HG02938 (cell line): Measurements from ENCODE around the gene IL1RAPL2.

Experiments used
- ATAC-seq: cut with Tn5 transposase; IDR thresholded peaks from one replicate; pipeline ENCODE4 v1.9.1; 2021; ENCODE audit warnings: mild to moderate bottlenecking, moderate library complexity; ENCODE audit not compliant: unreplicated experiment

Gene IL1RAPL2

GRCh38 chrX:105349476-105349875 lies 783.5 kb downstream of the IL1RAPL2 start:
- ATAC-seq = no peak

- no peak for ATAC-seq
Observed at GRCh38 chrX:105375816-105376215, 809.8 kb downstream of the IL1RAPL2 start.

GRCh38 chrX:105424729-105425128 lies 858.7 kb downstream of the IL1RAPL2 start:
- no peak for ATAC-seq

- ATAC-seq = no peak
Observed at GRCh38 chrX:105451401-105451800, 885.4 kb downstream of the IL1RAPL2 start.

- no peak for ATAC-seq
Observed at GRCh38 chrX:105458846-105459245, 892.8 kb downstream of the IL1RAPL2 start.

- no peak for ATAC-seq
Observed at GRCh38 chrX:105460376-105460775, 894.4 kb downstream of the IL1RAPL2 start.

GRCh38 chrX:105461016-105461415 lies 895.0 kb downstream of the IL1RAPL2 start:
- no peak for ATAC-seq

- ATAC-seq = no peak
Observed at GRCh38 chrX:105462186-105462585, 896.2 kb downstream of the IL1RAPL2 start.

- ATAC-seq = no peak
Observed at GRCh38 chrX:105463473-105463872, 897.5 kb downstream of the IL1RAPL2 start.

GRCh38 chrX:105464618-105465017 lies 898.6 kb downstream of the IL1RAPL2 start:
- no peak for ATAC-seq

- ATAC-seq = no peak
Observed at GRCh38 chrX:105468741-105469140, 902.7 kb downstream of the IL1RAPL2 start.

GRCh38 chrX:105471597-105471996 lies 905.6 kb downstream of the IL1RAPL2 start:
- ATAC-seq = no peak

- ATAC-seq = no peak
Observed at GRCh38 chrX:105475801-105476200, 909.8 kb downstream of the IL1RAPL2 start.

GRCh38 chrX:105477351-105477750 lies 911.4 kb downstream of the IL1RAPL2 start:
- no peak for ATAC-seq

- ATAC-seq = no peak
Observed at GRCh38 chrX:105480646-105481310, 914.8 kb downstream of the IL1RAPL2 start.

GRCh38 chrX:105483011-105483410 lies 917.0 kb downstream of the IL1RAPL2 start:
- no peak for ATAC-seq

GRCh38 chrX:105488716-105489115 lies 922.7 kb downstream of the IL1RAPL2 start:
- no peak for ATAC-seq

GRCh38 chrX:105495376-105495775 lies 929.4 kb downstream of the IL1RAPL2 start:
- no peak for ATAC-seq

GRCh38 chrX:105502336-105502735 lies 936.3 kb downstream of the IL1RAPL2 start:
- no peak for ATAC-seq

- ATAC-seq = no peak
Observed at GRCh38 chrX:105515561-105515960, 949.6 kb downstream of the IL1RAPL2 start.

- no peak for ATAC-seq
Observed at GRCh38 chrX:105526431-105526830, 960.4 kb downstream of the IL1RAPL2 start.

GRCh38 chrX:105527759-105528158 lies 961.8 kb downstream of the IL1RAPL2 start:
- ATAC-seq = no peak

- ATAC-seq = no peak
Observed at GRCh38 chrX:105533951-105534350, 968.0 kb downstream of the IL1RAPL2 start.
